Thyroid gland (tissue), 4 donors: ENCODE results near the gene DUOX1. TPM values are rescaled to one million over a fixed set of nuclear protein-coding genes. Genes with fewer than 3 reads are reported as not detected.
A peak's percentile ranks its signal among the peaks of the same experiment; 100 is the strongest.

ENCODE experiments used
- DNase-seq, 2 donors: peaks; one replicate each; pipeline ENCODE4 v3.0.0-alpha.2; 2019
- H3K27ac ChIP-seq, 3 donors: fragments of 200-600 bp; sonication (generic); 1 replicate in 2 of 3; 2 replicates in 1 of 3; pipeline ENCODE4 v1.5.1; 2016 to 2019; ENCODE audit warnings: mild to moderate bottlenecking in 1 of 3, moderate library complexity in 1 of 3
- H3K27me3 ChIP-seq: fragments of 200-600 bp; sonication (generic); one replicate; pipeline ENCODE4 v1.5.1; 2019
- H3K36me3 ChIP-seq, 2 donors: fragments of 200-600 bp; sonication (generic); one replicate each; pipeline ENCODE4 v1.5.1; 2016 to 2019
- H3K4me1 ChIP-seq, 2 donors: fragments of 200-600 bp; sonication (generic); one replicate each; pipeline ENCODE4 v1.5.1; 2017 to 2019
- H3K4me3 ChIP-seq, 3 donors: fragments of 200-600 bp; sonication (generic); replicated peaks in 1 of 3; 1 replicate in 2 of 3; 2 replicates in 1 of 3; pipeline ENCODE4 v1.5.1; 2016; ENCODE audit warnings: mild to moderate bottlenecking in 1 of 3
- H3K9me3 ChIP-seq: fragments of 200-600 bp; sonication (generic); one replicate; pipeline ENCODE4 v1.5.1; 2017
- CTCF ChIP-seq, 6 experiments: fragments of 200-600 bp in 3 of 6; fragments of 450-650 bp in 3 of 6; sonication (generic) in 3 of 6; IDR thresholded peaks; one replicate each; pipeline ENCODE4 v1.5.1; 2016 to 2019; ENCODE audit warnings: antibody characterized with exemption in 6 of 6, mild to moderate bottlenecking in 2 of 6, inconsistent platforms in 1 of 6, moderate library complexity in 1 of 6
- POLR2A ChIP-seq, 2 donors: fragments of 450-650 bp; IDR thresholded peaks; one replicate each; pipeline ENCODE4 v1.6.1; 2017; ENCODE audit warnings: antibody characterized with exemption in 2 of 2, mild to moderate bottlenecking in 2 of 2, moderate library complexity in 1 of 2
- WGBS, 2 donors: methylation state at CpG; one replicate each; pipeline ENCODE4 v1.1.5; 2017; 5-methylcytosine and 5-hydroxymethylcytosine counted together
- intact Hi-C: fragments of 100-400 bp; cut with DNase I; formaldehyde crosslinking; loops from one replicate; pipeline ENCODE4 v1.15.1; 2023
- total RNA-seq, 4 donors: library from RNA; depleted of rRNA; stranded (reverse); fragments of >200 nt; gene quantifications; one replicate each; pipeline ENCODE4 v1.2.3, GENCODE V29; 2016

The DUOX1 gene
- total RNA-seq, 4 donors from 2014 or later, result 132 to 313 (median 234) TPM

- H3K9me3 ChIP-seq, result no peaks in the 10 kb centered on the region
- H3K27me3 ChIP-seq, result no peaks in the 10 kb centered on the region
- H3K4me3 ChIP-seq, result peak overlapping the region; percentile 2 to 46 (median 18)
- DNase-seq, result no peak
- peak overlapping the region; percentile 46 to 61 (median 48) for H3K27ac ChIP-seq
- intact Hi-C loops, result loop anchor here (10.0 kb wide), 1 partner anchor 80 kb away; no protein-coding TSS in a partner anchor
- TF ChIP-seq POLR2A (IDR thresholded peaks at IDR 0.05), result no peak
- no peak for TF ChIP-seq CTCF (IDR thresholded peaks at IDR 0.05)
- H3K36me3 ChIP-seq, result no peaks in the 10 kb centered on the region
- peaks cover 22 to 49% of the 10 kb centered on the region in 2 donors for H3K4me1 ChIP-seq
- WGBS, 2 donors, result 0 to 17% methylated on average over 2 of the region's 2 CpGs
Observed at GRCh38 chr15:45114751-45115085, 15.1 kb upstream of the DUOX1 start.

- peak; percentile 94 to 96 for DNase-seq
- no peak overlapping the region for H3K4me3 ChIP-seq
- TF ChIP-seq CTCF (IDR thresholded peaks at IDR 0.05) (no peak), POLR2A (IDR thresholded peaks at IDR 0.05) (peak in 1 of 2 donors; percentile 34)
- peaks cover 22 to 49% of the 10 kb centered on the region in 2 donors for H3K4me1 ChIP-seq
- intact Hi-C loops, result loop anchor here (10.0 kb wide), 1 partner anchor 81 kb away; no protein-coding TSS in a partner anchor
- WGBS, 2 donors, result 13 to 28% methylated on average over 7 of the region's 7 CpGs
- H3K9me3 ChIP-seq, result no peaks in the 10 kb centered on the region
- H3K36me3 ChIP-seq, result no peaks in the 10 kb centered on the region
- H3K27me3 ChIP-seq, result no peaks in the 10 kb centered on the region
- H3K27ac ChIP-seq, result peak overlapping the region; percentile 37 to 61 (median 48)
Observed at GRCh38 chr15:45115312-45115820, 14.4 kb upstream of the DUOX1 start.

GRCh38 chr15:45116006-45116481 lies 13.8 kb upstream of the DUOX1 start:
- WGBS, 2 donors, result 28 to 30% methylated on average over 19 of the region's 19 CpGs
- Histone ChIP-seq H3K27ac (peak overlapping the region; percentile 37 to 61 (median 48)), H3K9me3 (no peaks in the 10 kb centered on the region), H3K4me1 (peaks cover 22 to 49% of the 10 kb centered on the region in 2 donors), H3K4me3 (no peak overlapping the region), H3K27me3 (no peaks in the 10 kb centered on the region), H3K36me3 (no peaks in the 10 kb centered on the region)
- intact Hi-C loops, result loop anchor here (10.0 kb wide), 1 partner anchor 81 kb away; no protein-coding TSS in a partner anchor
- DNase-seq, result peak; percentile 24
- TF ChIP-seq CTCF (IDR thresholded peaks at IDR 0.05) (no peak), POLR2A (IDR thresholded peaks at IDR 0.05) (no peak)

- no peaks in the 10 kb centered on the region for H3K27me3 ChIP-seq
- H3K4me1 ChIP-seq, result peaks cover 22 to 47% of the 10 kb centered on the region in 2 donors
- TF ChIP-seq POLR2A (IDR thresholded peaks at IDR 0.05) (no peak), CTCF (IDR thresholded peaks at IDR 0.05) (peak in 1 of 6 experiments; percentile 16)
Observed at GRCh38 chr15:45116482-45117307, 13.1 kb upstream of the DUOX1 start.

More at GRCh38 chr15:45116482-45117307, 13.1 kb upstream of the DUOX1 start:
- Histone ChIP-seq H3K36me3 (no peaks in the 10 kb centered on the region), H3K27ac (peak overlapping the region; percentile 18 to 61 (median 48)), H3K4me3 (no peak overlapping the region), H3K9me3 (no peaks in the 10 kb centered on the region)
- intact Hi-C loops, result loop anchor here (10.0 kb wide), 1 partner anchor 82 kb away; no protein-coding TSS in a partner anchor
- DNase-seq, result peak; percentile 76 to 77
- WGBS, 2 donors, result 16 to 18% methylated on average over 35 to 39 of the region's 65 CpGs
